NCI-H446 (cell line): Measurements from ENCODE around the gene MCM3.
A peak's percentile ranks its signal among the peaks of the same experiment; 100 is the strongest.

ENCODE experiments used
- DNase-seq, 2 experiments: peaks; one replicate each; lab custom pipeline; 2025; lab: John Stamatoyannopoulos, UW

The MCM3 gene

GRCh38 chr6:52301326-52301725 lies 16.8 kb upstream of the MCM3 start:
- no peak for DNase-seq

GRCh38 chr6:52300489-52300931 lies 16.0 kb upstream of the MCM3 start:
- DNase-seq, result no peak

DNA sequence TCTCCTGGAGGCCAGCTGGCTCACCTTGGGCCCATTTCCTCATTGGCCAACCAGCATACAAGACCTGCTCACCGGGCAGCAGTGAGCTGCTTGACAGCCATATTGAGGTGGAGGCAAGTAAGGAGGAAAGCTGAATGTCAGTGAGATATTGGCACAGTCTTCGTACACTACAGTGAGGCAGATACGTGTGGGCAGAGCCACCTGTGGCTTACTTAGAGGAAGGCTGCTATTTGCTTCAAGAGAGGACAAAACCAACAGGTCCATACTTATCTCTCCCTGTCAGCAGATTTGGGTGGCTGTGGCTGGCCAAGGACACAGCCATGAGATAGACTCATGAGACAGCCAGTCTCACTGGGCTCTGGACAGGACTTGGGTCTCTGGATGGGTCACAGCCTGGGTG lies 15.1 kb upstream of the MCM3 start:
- no peak for DNase-seq

DNA sequence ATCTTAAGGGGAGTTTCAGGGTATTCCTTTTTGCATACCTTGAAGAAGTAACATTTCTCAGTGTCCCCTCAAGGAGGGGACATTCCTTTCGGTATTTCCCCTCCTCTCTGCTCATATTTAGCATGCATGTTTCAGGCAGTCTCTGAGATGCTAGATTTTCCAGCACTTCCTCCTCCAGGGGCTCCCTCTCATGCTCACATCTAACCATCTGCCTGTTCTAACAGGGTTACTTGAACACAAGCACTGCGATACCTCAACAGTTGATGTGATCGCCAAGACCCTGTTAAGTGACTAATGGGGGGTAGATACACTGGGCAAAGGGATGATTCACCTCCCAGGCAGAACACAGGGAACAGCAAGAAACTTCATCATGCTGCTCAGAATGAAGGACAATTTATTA lies 12.9 kb upstream of the MCM3 start:
- no peak for DNase-seq

DNA sequence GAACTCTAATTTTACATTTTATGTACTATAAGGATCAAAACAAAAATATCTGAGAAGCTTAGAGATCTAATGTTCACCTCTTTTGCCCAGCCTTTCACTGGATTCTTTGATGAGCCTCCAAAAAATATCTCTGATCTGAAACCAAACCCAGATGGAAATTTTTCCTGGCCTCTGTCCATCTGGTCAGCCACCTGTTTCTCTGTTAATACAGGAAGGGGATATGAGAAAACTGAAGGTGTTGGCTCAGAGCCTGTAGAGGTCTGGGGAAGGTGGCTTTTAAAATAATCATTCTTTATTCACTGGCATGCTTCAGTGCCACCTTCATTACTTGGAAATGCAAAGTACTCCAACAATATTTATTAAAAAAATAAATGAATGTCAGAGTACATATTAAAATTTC lies 8.5 kb upstream of the MCM3 start:
- peak in 1 of 2 experiments; percentile 18 for DNase-seq

DNA sequence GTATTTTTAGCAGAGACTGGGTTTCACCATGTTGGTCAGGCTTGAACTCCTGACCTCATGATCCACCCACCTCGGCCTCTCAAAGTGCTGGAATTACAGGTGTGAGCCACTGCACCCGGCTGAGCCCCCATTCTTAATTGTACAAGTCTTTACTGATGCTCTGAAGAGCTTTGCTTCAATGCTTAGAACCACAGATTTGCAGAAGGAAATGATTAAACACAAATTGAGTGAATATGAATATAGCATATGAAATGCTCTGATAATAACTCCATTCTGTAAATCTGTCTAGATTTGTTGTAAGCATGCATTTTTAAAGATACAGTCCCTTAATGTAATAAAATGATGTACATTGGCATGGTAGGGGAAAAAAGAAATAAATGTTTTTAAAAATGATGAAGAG lies 4.3 kb upstream of the MCM3 start:
- DNase-seq, result no peak

- no peak for DNase-seq
Measured at GRCh38 chr6:52288216-52288615, 3.7 kb upstream of the MCM3 start.

DNA sequence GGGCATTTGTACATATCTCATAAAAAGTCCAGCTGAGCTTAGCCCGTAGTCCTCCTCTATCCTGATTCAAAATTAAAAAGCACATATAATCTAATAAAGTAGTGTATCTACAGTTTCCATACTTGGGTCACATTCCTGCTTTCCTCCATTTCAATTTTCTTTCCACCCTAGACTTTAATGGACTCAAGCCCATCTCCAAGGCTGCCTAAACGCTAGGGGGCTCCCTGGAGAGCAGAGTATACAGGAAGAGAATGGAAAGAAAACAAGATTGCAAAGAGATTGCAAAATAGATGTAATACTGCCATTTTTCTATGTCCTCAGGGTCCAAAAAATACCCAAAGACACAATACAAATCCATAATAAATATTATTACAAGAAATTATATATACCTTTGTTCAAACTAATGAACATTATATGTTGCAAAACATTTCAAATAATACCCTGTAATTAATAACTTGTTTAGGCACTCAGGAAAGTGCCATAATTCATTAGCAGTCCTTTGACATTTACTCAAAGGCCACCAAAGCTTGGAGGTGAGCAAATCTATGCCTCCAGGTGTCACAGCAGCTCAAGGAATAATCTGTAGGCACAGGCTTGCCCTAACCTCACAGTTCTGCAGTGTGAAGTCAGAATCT lies 2.4 kb upstream of the MCM3 start:
- DNase-seq, result peak; percentile 68 to 69

- peak in 1 of 2 experiments; percentile 27 for DNase-seq
Measured at GRCh38 chr6:52285177-52286068, 881 bp upstream of the MCM3 start.

GRCh38 chr6:52284131-52284459 lies 447 bp downstream of the MCM3 start:
- peak; percentile 25 to 59 for DNase-seq

GRCh38 chr6:52283111-52283510 lies 1.4 kb downstream of the MCM3 start:
- no peak for DNase-seq

GRCh38 chr6:52276130-52276529 lies 8.4 kb downstream of the MCM3 start:
- no peak for DNase-seq

GRCh38 chr6:52271852-52272460 lies 12.6 kb downstream of the MCM3 start:
- no peak for DNase-seq

DNA sequence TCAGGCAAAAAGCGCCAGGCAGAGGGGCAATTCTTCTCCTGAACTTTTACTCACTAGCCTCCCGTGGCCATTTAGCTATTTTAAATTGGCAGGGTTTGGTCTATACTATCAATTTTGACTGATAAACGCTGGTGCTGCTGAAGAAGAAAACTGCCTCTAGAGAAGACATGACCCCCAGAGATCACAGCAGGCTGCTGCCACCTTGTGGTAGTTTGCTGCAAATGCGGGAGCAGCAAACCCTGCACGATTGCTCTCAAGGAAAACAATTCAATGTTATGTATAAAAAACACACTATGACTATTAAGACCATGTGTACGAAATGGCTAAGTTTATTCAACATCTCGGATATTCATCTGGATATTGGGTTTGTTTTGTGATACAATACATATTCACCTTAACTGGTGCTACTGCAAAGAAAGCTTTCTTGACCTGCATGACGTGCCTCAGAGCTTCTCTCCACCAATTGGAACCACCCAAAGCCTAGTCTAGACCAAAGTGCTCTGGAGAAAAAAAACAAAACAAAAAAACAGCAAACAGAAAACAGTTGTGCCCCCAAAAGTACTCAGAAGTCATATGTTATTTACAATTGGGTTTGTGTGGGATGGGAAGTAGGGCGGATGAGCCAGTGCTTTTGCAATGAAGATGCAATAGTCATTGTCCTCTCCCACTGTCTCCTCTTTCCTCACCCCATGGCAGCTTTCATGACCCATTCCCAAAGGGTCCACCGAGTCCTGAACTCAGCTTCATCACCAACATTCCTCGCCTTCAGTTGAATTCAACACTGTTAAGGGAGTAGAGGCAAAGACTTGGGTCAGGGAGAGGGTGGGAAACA lies 20.6 kb downstream of the MCM3 start:
- peak; percentile 3 to 63 for DNase-seq

- DNase-seq, result no peak
Measured at GRCh38 chr6:52262620-52263344, 21.8 kb downstream of the MCM3 start.

GRCh38 chr6:52261229-52261628 lies 23.3 kb downstream of the MCM3 start:
- DNase-seq, result no peak

DNA sequence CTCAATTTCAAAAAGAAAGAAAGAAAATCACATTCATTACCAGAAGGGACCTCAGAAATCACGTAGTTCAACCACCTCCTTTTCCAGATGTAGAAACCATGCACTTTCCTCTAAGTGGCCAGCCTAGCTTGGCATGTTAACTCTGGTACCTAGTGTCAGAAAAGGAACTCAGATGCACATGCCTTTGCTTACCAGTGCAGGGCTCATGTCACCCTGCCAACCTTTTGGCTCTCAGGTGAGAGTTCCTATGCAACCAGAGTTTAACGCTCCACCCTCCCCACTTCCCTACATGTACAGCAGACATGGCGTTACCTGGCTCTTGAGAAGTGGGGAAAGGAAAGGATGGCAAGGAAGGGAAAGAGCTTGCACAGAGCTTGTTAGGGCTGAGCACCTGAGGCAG lies 23.9 kb downstream of the MCM3 start:
- no peak for DNase-seq

GRCh38 chr6:52255434-52255833 lies 29.1 kb downstream of the MCM3 start:
- DNase-seq, result no peak

GRCh38 chr6:52254731-52255378 lies 29.7 kb downstream of the MCM3 start:
- no peak for DNase-seq

GRCh38 chr6:52253494-52253893 lies 31.0 kb downstream of the MCM3 start:
- no peak for DNase-seq

GRCh38 chr6:52251113-52251512 lies 33.4 kb downstream of the MCM3 start:
- DNase-seq, result no peak
